Transverse colon (tissue), 4 donors: ENCODE results near the gene RSPO4.

ENCODE experiments used
- POLR2A ChIP-seq: fragments of 450-650 bp; IDR thresholded peaks from one replicate; pipeline ENCODE4 v1.6.1; 2016; ENCODE audit warnings: antibody characterized with exemption, mild to moderate bottlenecking, moderate library complexity
- POLR2AphosphoS5 ChIP-seq, 3 donors: sonication (generic); formaldehyde crosslinking; IDR thresholded peaks; one replicate each; pipeline ENCODE4 v1.6.1; 2016; ENCODE audit warnings: antibody characterized with exemption in 3 of 3
- TF ChIP-seq, protein P1 (sequence below), 5 experiments: fragments of 200-600 bp in 3 of 5; fragments of 450-650 bp in 2 of 5; sonication (generic) in 3 of 5; IDR thresholded peaks; 1 replicate in 2 of 5; 2 replicates in 3 of 5; pipeline ENCODE4 v1.5.1; 2016 to 2017; ENCODE audit warnings: antibody characterized with exemption in 5 of 5, inconsistent platforms in 3 of 5, mild to moderate bottlenecking in 2 of 5, moderate library complexity in 1 of 5

DNA sequence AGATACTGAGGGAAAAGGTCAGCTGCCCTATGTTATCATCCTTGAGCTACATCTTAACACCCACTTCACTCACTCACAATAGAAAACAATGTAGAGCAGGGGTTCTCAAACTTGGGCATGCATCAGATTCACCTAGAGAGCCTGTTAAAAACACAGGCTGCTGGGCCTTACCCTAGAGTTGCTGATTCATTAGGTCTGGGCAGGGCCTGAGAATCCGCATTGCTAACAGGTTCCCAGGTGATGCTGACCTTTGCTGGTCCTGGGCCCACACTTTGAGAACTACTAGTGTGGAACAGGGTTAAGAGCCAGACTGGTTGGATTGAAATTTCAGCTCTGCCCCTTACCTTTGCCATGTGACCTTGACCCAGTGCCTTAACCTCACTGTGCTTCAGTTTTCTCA lies 25.1 kb downstream of the RSPO4 start:
- no peak for TF ChIP-seq POLR2AphosphoS5 (IDR thresholded peaks at IDR 0.05)
- TF ChIP-seq, protein P1, sequence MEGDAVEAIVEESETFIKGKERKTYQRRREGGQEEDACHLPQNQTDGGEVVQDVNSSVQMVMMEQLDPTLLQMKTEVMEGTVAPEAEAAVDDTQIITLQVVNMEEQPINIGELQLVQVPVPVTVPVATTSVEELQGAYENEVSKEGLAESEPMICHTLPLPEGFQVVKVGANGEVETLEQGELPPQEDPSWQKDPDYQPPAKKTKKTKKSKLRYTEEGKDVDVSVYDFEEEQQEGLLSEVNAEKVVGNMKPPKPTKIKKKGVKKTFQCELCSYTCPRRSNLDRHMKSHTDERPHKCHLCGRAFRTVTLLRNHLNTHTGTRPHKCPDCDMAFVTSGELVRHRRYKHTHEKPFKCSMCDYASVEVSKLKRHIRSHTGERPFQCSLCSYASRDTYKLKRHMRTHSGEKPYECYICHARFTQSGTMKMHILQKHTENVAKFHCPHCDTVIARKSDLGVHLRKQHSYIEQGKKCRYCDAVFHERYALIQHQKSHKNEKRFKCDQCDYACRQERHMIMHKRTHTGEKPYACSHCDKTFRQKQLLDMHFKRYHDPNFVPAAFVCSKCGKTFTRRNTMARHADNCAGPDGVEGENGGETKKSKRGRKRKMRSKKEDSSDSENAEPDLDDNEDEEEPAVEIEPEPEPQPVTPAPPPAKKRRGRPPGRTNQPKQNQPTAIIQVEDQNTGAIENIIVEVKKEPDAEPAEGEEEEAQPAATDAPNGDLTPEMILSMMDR (IDR thresholded peaks at IDR 0.05), result no peak
- no peak for TF ChIP-seq POLR2A
